Measurements from ENCODE around the gene GATA1.
"Not testable (repeated sequence)": the region's sequence is repeated elsewhere in the genome, so short reads cannot be mapped to it uniquely, and the experiment has no call there.

The GATA1 gene

DNA sequence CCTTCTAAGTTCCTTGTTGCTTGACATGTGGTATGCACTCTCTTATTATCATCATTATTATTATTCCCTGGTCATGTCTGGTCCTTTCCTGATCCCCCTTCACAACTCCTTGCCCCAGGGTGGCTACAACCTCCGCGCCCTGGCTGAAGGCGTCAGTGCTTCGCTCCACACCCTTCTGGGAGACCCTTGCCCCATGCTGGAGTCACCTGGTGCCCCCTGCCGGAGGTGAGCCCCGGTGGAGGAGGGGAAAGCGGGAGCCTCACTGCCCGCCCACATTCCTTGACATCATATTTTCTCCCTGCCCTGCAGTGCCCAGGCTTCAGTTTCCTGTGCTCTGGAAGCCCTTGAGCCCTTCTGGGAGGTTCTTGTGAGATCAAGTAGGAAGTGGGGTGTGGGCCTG, 28.9 kb downstream of the GATA1 start:
- DNase-seq, result no peak
- CTCF ChIA-PET, result no interaction called here
- Mint-ChIP-seq H3K9me3 (no peaks in the 10 kb centered on the region), H3K4me3 (no peak overlapping the region), H3K4me1 (peaks cover 6% of the 10 kb centered on the region), H3K27me3 (no peaks in the 10 kb centered on the region), H3K36me3 (peaks cover 19% of the 10 kb centered on the region), H3K27ac (peak overlapping the region; percentile 37)

DNA sequence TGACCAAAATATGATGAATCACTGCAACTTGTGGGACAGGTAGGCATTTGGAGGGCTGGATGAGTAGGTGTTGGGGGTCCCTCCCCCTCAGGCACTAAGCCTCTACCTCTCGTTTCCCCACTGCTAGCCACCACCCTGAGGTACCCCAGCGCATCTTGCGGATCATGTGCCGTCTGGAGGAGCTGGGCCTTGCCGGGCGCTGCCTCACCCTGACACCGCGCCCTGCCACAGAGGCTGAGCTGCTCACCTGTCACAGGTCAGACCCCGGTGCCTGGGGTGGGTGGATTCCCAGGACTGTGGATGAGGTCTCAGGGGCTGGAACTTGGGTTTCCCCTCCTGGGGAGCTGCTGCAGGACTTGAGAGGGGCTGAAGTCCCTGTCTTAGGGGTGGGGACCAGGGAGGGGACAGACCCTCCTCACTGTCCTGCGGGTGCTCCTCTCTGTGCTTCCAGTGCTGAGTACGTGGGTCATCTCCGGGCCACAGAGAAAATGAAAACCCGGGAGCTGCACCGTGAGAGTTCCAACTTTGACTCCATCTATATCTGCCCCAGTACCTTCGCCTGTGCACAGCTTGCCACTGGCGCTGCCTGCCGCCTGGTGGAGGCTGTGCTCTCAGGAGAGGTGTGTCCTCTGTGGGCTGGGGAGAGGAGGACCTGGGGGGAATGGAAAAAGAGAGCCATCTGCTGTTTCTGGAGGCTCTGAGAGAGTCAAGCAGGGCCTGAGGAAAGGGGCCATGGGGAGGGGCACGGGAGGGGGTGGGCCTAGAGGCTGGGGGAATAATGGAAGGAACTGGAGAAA, 29.8 kb downstream of the GATA1 start:
- CTCF ChIA-PET, result no interaction called here
- DNase-seq, result no peak
- peaks cover 18% of the 10 kb centered on the region for H3K36me3 Mint-ChIP-seq
- no peak overlapping the region for H3K27ac Mint-ChIP-seq
- H3K4me1 Mint-ChIP-seq, result peaks cover 6% of the 10 kb centered on the region
- no peaks in the 10 kb centered on the region for H3K27me3 Mint-ChIP-seq
- no peak overlapping the region for H3K4me3 Mint-ChIP-seq
- H3K9me3 Mint-ChIP-seq, result no peaks in the 10 kb centered on the region

DNA sequence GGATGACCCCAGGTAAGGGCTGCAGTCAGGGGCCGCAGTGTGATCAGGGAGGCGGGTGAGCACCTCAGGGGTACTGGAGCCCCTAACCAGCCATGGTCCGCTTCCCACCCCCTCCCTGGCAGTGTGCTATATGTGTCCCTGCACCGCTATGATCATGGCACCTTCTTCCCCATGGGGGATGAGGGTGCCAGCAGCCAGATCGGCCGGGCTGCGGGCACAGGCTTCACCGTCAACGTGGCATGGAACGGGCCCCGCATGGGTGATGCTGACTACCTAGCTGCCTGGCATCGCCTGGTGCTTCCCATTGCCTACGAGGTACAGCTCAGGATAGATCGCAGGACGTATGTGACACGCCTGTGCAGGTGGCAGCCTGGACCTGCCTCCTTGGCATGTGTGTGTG, 31.7 kb downstream of the GATA1 start:
- H3K9me3 Mint-ChIP-seq, result no peaks in the 10 kb centered on the region
- CTCF ChIA-PET, result no interaction called here
- no peak for DNase-seq
- H3K27me3 Mint-ChIP-seq, result no peaks in the 10 kb centered on the region
- H3K4me3 Mint-ChIP-seq, result no peak overlapping the region
- H3K36me3 Mint-ChIP-seq, result peaks cover 10% of the 10 kb centered on the region
- no peaks in the 10 kb centered on the region for H3K4me1 Mint-ChIP-seq
- H3K27ac Mint-ChIP-seq, result no peak overlapping the region

DNA sequence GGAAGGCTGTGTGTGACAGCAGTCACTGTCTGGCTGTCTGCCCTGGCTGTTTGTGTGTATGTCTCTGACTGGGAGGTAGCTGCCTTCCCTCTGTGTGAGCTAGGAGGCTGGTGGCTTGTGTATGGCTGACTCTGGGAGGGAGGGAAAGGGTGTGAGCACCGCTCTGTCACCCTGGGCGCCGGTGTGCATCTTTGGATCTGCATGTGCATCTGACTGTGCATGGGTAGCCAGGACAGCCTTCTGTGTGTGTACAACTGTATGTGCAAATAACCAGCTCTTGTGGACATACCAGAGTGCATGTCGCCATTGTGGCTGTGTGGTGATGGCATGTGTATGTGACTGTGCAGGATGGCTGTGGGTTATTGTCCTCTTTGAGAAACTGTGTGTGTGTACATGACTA, 32.5 kb downstream of the GATA1 start:
- peaks cover 9% of the 10 kb centered on the region for H3K36me3 Mint-ChIP-seq
- no peaks in the 10 kb centered on the region for H3K9me3 Mint-ChIP-seq
- H3K4me1 Mint-ChIP-seq, result no peaks in the 10 kb centered on the region
- CTCF ChIA-PET, result no interaction called here
- no peak overlapping the region for H3K27ac Mint-ChIP-seq
- H3K4me3 Mint-ChIP-seq, result no peak overlapping the region
- no peaks in the 10 kb centered on the region for H3K27me3 Mint-ChIP-seq
- DNase-seq, result no peak

DNA sequence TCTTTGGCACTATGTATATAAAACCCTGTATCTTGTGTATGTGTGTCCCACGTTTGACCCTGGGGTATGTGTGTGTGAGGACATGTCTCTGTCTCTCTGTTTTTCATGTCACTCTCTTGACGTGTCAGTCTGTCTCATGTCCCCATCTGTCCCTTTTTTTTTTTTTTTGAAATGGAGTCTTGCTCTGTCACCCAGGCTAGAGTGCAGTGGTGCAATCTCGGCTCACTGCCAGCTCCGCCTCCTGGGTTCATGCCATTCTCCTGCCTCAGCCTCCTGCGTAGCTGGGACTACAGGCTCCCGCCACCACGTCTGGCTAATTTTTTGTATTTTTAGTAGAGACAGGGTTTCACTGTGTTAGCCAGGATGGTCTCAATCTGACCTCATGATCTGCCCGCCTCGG, 33.0 kb downstream of the GATA1 start:
- H3K4me1 Mint-ChIP-seq, H3K9me3 Mint-ChIP-seq, H3K27ac Mint-ChIP-seq, H3K4me3 Mint-ChIP-seq, H3K36me3 Mint-ChIP-seq, CTCF ChIA-PET, DNase-seq, H3K27me3 Mint-ChIP-seq: not testable (repeated sequence)

DNA sequence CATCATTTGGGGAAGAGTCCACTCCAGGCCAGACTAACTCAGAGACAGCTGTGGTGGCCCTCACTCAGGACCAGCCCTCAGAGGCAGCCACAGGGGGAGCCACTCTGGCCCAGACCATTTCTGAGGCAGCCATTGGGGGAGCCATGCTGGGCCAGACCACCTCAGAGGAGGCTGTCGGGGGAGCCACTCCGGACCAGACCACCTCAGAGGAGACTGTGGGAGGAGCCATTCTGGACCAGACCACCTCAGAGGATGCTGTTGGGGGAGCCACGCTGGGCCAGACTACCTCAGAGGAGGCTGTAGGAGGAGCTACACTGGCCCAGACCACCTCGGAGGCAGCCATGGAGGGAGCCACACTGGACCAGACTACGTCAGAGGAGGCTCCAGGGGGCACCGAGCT, 36.7 kb downstream of the GATA1 start:
- Mint-ChIP-seq H3K27me3 (peaks cover 28% of the 10 kb centered on the region), H3K9me3 (no peaks in the 10 kb centered on the region), H3K4me3 (no peak overlapping the region), H3K36me3 (peaks cover 20% of the 10 kb centered on the region), H3K27ac (no peak overlapping the region), H3K4me1 (peaks cover 8% of the 10 kb centered on the region)
- no peak for DNase-seq
- CTCF ChIA-PET, result no interaction called here

DNA sequence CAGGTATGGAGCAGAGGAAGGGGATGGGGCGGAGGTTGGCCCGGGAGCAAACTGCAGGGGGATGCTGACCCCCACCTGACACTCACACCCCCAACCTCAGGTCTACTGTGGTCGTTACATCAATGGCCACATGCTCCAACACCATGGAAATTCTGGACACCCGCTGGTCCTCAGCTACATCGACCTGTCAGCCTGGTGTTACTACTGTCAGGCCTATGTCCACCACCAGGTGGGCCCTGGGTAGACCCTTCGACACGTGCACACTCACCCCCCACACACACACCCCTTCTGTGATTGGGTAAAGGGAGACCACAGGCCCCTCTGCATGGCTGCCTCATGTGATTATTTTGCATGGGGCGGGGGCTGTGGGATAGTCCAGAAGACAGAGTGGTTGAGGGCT, 37.7 kb downstream of the GATA1 start:
- Mint-ChIP-seq H3K36me3 (peaks cover 20% of the 10 kb centered on the region), H3K9me3 (no peaks in the 10 kb centered on the region), H3K27ac (no peak overlapping the region), H3K27me3 (peaks cover 38% of the 10 kb centered on the region), H3K4me3 (no peak overlapping the region), H3K4me1 (peaks cover 8% of the 10 kb centered on the region)
- CTCF ChIA-PET, result no interaction called here
- no peak for DNase-seq

DNA sequence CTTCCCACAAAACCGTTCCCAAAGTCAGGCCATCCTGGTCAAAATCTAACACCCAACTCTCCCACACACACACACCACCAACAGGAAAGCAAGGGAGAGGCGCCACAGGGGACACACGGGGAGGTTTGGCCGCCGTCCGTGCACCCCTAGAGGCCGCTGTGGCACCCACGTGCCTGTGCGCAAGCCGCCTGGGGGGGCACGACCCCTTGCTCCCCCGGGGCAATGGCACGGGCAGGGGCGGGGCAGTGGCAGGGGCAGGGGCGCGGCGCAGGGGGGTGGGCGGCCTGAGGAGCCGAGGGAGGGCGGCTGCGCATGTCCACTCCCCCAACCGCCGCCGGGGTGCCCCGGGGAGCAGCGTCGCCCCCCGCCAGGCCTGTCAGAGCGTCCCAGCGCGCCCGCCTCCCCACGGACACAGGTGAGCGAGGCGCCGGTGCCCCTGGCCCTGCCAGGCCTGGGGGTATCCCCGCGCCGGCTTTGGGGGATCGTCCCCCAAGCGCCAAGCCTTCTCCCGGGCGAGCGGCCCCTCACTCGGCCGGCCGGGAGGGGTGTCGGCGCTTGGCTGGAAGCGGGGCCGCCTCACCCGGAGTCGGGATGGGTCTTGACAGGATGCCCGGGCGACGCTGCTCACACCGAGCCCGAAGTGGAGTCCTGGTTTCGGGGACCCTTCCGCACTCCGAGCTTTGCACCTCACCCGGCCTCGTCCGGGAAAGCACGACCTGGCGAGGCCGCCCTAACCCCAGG, 39.9 kb downstream of the GATA1 start, which contains the start of gene ERAS:
Gene ERAS (plus strand): TSS at position 379 of the 741 bp plus-strand sequence. CDS start 2,611 bp downstream, outside the sequence.
- DNase-seq, result peak; percentile 34
- Mint-ChIP-seq H3K27ac (no peak within 1 kb of the TSS), H3K4me3 (no peak within 1 kb of the TSS), H3K4me1 (peaks cover 8% of the 10 kb centered on the region), H3K36me3 (peaks cover 17% of the 10 kb centered on the region), H3K9me3 (no peaks in the 10 kb centered on the region), H3K27me3 (peaks cover 60% of the 10 kb centered on the region)
- CTCF ChIA-PET, result interaction anchor here (0.9 kb wide), 1 partner anchor 21 kb away, joined by 3 read pairs; no protein-coding TSS in a partner anchor

DNA sequence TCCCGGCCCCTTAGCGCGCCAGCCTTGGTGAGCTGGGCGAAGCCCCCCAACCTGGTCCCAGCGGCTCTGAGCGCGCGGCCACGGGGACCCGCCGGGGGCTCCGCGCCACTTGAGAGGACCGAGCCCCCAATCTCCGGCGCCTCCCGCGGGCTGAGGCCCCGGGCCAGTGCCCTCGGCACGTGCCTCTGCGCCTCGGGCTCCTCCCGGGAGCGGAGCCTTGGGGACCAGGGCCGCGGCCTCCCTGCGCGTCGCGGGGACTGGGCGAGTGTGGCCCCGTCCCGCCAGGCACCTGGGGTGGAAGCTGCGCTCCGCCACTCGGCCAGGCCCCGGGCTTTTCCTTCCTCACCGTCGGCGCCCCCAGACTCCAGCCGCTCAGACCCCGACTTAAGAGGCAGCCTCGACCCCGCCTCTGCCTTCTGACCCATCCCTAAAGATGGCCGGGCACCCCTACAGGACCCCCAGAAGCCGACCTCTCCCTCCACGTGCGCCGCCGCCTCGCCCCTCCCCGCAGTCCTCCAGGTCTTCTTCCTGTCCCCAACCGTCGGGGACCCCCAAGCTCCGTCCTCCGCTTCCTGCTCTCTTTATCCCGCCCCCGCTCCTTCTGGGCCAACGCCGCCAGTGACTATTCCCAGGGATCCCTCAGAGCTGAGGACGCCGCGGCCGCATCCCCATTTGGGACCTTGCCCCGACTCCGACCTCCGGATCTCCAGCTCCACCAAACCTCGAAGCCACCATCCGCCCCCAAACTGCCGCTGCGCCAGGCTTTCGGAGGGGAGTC, 40.7 kb downstream of the GATA1 start:
- H3K27me3 Mint-ChIP-seq, result peaks cover 68% of the 10 kb centered on the region
- peaks cover 8% of the 10 kb centered on the region for H3K4me1 Mint-ChIP-seq
- H3K27ac Mint-ChIP-seq, result no peak overlapping the region
- H3K9me3 Mint-ChIP-seq, result no peaks in the 10 kb centered on the region
- DNase-seq, result no peak
- CTCF ChIA-PET, result interaction anchor here (0.9 kb wide), 1 partner anchor 22 kb away, joined by 3 read pairs; no protein-coding TSS in a partner anchor
- H3K4me3 Mint-ChIP-seq, result no peak overlapping the region
- peaks cover 17% of the 10 kb centered on the region for H3K36me3 Mint-ChIP-seq

DNA sequence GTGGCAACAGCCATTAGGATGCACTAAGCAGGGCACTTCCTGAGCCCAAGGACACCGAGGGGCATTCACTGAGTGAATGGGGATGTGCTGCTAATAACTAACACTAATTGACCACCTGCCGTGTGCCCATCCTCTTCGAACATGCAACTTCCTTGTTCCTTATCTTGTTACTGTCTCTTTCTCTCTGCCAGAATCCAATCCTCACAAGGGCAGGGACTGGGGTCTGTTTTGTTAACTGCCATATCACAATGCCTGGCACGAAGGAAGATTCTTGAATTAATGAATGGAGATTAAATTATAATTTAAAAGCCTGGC, 41.2 kb downstream of the GATA1 start:
- Mint-ChIP-seq H3K27ac (no peak overlapping the region), H3K36me3 (peaks cover 17% of the 10 kb centered on the region), H3K4me3 (no peak overlapping the region), H3K9me3 (no peaks in the 10 kb centered on the region), H3K27me3 (peaks cover 72% of the 10 kb centered on the region), H3K4me1 (peaks cover 8% of the 10 kb centered on the region)
- CTCF ChIA-PET, result no interaction called here
- DNase-seq, result no peak

DNA sequence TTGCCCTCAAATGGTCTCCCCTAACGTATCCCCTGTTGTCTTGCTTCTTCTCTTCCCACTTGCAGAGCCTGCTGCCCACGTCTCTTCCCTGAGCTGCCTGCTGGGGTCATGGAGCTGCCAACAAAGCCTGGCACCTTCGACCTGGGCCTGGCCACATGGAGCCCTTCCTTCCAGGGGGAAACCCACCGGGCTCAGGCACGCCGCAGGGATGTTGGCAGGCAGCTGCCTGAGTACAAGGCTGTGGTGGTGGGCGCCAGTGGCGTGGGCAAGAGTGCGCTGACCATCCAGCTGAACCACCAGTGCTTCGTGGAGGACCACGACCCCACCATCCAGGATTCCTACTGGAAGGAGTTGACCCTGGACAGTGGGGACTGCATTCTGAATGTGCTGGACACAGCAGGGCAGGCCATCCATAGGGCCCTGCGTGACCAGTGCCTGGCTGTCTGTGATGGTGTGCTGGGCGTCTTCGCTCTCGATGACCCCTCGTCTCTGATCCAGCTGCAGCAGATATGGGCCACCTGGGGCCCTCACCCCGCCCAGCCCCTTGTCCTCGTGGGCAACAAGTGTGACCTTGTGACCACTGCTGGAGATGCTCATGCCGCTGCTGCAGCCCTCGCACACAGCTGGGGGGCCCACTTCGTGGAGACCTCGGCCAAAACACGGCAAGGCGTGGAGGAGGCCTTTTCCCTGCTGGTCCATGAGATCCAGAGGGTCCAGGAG, 42.8 kb downstream of the GATA1 start:
- CTCF ChIA-PET, result no interaction called here
- H3K4me3 Mint-ChIP-seq, result no peak overlapping the region
- peaks cover 16% of the 10 kb centered on the region for H3K36me3 Mint-ChIP-seq
- peaks cover 17% of the 10 kb centered on the region for H3K4me1 Mint-ChIP-seq
- no peaks in the 10 kb centered on the region for H3K9me3 Mint-ChIP-seq
- H3K27me3 Mint-ChIP-seq, result peaks cover 86% of the 10 kb centered on the region
- DNase-seq, result no peak
- H3K27ac Mint-ChIP-seq, result no peak overlapping the region

DNA sequence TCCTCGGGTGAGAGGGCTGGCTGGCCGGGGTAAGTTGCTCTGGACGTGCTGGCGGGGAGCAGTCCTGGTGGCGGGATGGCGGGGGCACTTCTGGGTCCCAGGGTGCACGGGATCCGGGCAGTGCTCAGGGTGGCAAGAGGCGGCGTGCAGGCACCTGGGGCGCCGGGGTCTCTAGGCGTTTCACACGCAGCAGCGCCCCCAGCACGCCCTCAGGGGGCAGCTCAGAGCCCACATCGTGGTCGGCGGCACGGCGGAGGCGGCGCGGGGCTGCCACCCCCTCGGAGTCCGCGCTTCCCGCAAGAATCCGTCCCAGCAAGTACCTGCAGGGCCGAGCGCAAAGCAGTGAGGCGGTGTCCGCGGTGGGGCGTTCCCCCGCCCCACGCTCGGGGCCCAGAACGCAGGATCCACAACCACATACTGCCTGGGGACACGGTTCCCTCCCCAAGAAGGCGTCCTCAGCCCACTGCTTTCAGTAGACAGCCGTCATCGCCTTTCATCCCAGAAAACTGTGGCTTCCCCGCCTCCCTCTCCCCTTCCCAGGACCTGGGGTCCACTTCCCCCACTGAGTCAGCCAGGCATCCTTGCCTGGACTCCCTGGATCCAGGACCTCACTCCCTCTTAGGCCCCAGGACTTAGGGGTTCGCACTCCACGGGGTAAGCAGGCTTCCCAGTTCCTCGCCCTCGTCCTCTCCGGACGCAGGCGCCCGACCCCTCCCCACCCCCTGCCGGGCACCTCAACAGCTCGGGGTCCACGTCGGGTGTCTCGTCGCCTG, 44.9 kb downstream of the GATA1 start:
- Mint-ChIP-seq H3K27me3 (peaks cover 93% of the 10 kb centered on the region), H3K27ac (no peak overlapping the region), H3K36me3 (peaks cover 5% of the 10 kb centered on the region), H3K4me3 (no peak overlapping the region), H3K9me3 (no peaks in the 10 kb centered on the region), H3K4me1 (peaks cover 23% of the 10 kb centered on the region)
- no peak for DNase-seq
- CTCF ChIA-PET, result no interaction called here

DNA sequence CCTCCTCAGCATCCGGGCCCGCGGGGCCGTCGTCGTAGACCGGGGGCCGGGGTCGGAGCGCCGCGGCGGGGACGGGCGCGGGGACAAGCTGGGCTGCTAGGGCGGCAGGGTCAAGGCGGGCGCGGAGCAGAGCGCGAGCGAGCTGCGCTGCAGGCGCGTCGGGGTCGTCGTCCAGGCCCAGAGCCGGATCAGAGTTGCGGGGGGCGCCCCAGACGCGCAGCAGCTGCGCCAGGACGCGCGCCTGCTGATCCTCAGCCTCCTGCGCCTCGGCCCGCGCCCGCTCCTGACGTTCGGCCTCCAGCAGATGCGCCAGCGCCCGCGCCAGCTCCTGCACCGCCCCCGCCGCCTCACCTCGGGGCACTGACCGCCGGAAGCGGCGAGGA, 45.5 kb downstream of the GATA1 start:
- no peak overlapping the region for H3K27ac Mint-ChIP-seq
- no peak overlapping the region for H3K4me3 Mint-ChIP-seq
- no peaks in the 10 kb centered on the region for H3K9me3 Mint-ChIP-seq
- CTCF ChIA-PET, result no interaction called here
- H3K27me3 Mint-ChIP-seq, result peaks cover 92% of the 10 kb centered on the region
- peaks cover 5% of the 10 kb centered on the region for H3K36me3 Mint-ChIP-seq
- DNase-seq, result no peak
- H3K4me1 Mint-ChIP-seq, result peaks cover 23% of the 10 kb centered on the region
